ENCODE measurements around the gene EEPD1. TPM values are rescaled to one million over a fixed set of nuclear protein-coding genes. Genes with fewer than 3 reads are reported as not detected.

The EEPD1 gene
- total RNA-seq, 1 donor from 2014 or later: 18.0 TPM

GRCh38 chr7:36157527-36158320 is 4.7 kb downstream of the EEPD1 start:
- DNase-seq (ENCODE audit: low spot score in 2 of 2, unreplicated experiment in 2 of 2): no peak
- peaks cover 5% of the 10 kb centered on the region for H3K36me3 Mint-ChIP-seq
- no peaks in the 10 kb centered on the region for H3K27me3 Mint-ChIP-seq (ENCODE audit: low read depth)
- H3K9me3 Mint-ChIP-seq: no peaks in the 10 kb centered on the region
- peak overlapping the region; percentile 79 for H3K4me3 Mint-ChIP-seq
- no peak for TF ChIP-seq CTCF (IDR thresholded peaks at IDR 0.05; ENCODE audit: unreplicated experiment)
- no peak overlapping the region for H3K27ac Mint-ChIP-seq
- peaks cover 53% of the 10 kb centered on the region for H3K4me1 Mint-ChIP-seq

- peaks cover 5% of the 10 kb centered on the region for H3K36me3 Mint-ChIP-seq
These were observed 5.2 kb downstream of the EEPD1 start for GRCh38 chr7:36158321-36158605.

GRCh38 chr7:36159618-36160017 is 6.6 kb downstream of the EEPD1 start:
- H3K27ac Mint-ChIP-seq: no peak overlapping the region
- peaks cover 3% of the 10 kb centered on the region for H3K36me3 Mint-ChIP-seq
- DNase-seq (ENCODE audit: low spot score in 2 of 2, unreplicated experiment in 2 of 2): no peak
- H3K4me3 Mint-ChIP-seq: no peak overlapping the region
- H3K4me1 Mint-ChIP-seq: peaks cover 44% of the 10 kb centered on the region
- TF ChIP-seq CTCF (IDR thresholded peaks at IDR 0.05; ENCODE audit: unreplicated experiment): no peak
- H3K9me3 Mint-ChIP-seq: no peaks in the 10 kb centered on the region
- H3K27me3 Mint-ChIP-seq (ENCODE audit: low read depth): no peaks in the 10 kb centered on the region

More at GRCh38 chr7:36158321-36158605, 5.2 kb downstream of the EEPD1 start:
- H3K4me3 Mint-ChIP-seq: no peak overlapping the region
- H3K27me3 Mint-ChIP-seq (ENCODE audit: low read depth): no peaks in the 10 kb centered on the region
- H3K4me1 Mint-ChIP-seq: peaks cover 53% of the 10 kb centered on the region
- DNase-seq (ENCODE audit: low spot score in 2 of 2, unreplicated experiment in 2 of 2): no peak
- TF ChIP-seq CTCF (IDR thresholded peaks at IDR 0.05; ENCODE audit: unreplicated experiment): no peak
- H3K27ac Mint-ChIP-seq: no peak overlapping the region
- H3K9me3 Mint-ChIP-seq: no peaks in the 10 kb centered on the region

DNA sequence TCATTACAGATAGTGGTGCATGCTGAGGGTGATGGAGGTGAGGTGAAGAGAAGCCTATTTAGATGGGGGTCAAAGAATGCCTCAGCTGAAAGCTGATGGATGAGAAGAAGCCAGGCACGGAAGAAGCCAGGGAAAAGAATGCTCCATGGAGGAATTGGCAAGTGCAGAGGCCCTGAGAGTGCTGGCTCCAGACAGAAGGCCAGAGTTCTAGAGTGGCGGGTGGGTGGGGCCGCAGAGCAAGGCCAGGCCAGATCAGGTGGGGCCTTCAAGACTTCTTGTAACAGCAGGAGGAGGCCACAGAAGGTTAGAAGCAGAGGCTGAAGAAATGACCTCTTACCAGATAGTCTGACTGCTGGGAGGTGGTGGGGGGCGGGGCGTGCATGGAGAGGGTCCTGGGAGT is 7.3 kb downstream of the EEPD1 start:
- DNase-seq (ENCODE audit: low spot score in 2 of 2, unreplicated experiment in 2 of 2): no peak
- H3K36me3 Mint-ChIP-seq: peaks cover 3% of the 10 kb centered on the region
- H3K4me1 Mint-ChIP-seq: peaks cover 38% of the 10 kb centered on the region
- H3K27ac Mint-ChIP-seq: no peak overlapping the region
- no peaks in the 10 kb centered on the region for H3K9me3 Mint-ChIP-seq
- H3K27me3 Mint-ChIP-seq (ENCODE audit: low read depth): no peaks in the 10 kb centered on the region
- H3K4me3 Mint-ChIP-seq: no peak overlapping the region
- TF ChIP-seq CTCF (IDR thresholded peaks at IDR 0.05; ENCODE audit: unreplicated experiment): no peak

- no peak overlapping the region for H3K4me3 Mint-ChIP-seq
- TF ChIP-seq CTCF (IDR thresholded peaks at IDR 0.05; ENCODE audit: unreplicated experiment): no peak
- H3K27me3 Mint-ChIP-seq (ENCODE audit: low read depth): no peaks in the 10 kb centered on the region
- DNase-seq (ENCODE audit: low spot score in 2 of 2, unreplicated experiment in 2 of 2): no peak
- H3K9me3 Mint-ChIP-seq: no peaks in the 10 kb centered on the region
- H3K36me3 Mint-ChIP-seq: peaks cover 3% of the 10 kb centered on the region
- H3K4me1 Mint-ChIP-seq: peaks cover 33% of the 10 kb centered on the region
- H3K27ac Mint-ChIP-seq: peak overlapping the region; percentile 18
These were observed 8.9 kb downstream of the EEPD1 start for GRCh38 chr7:36161996-36162395.

All from mesothelial cell of epicardium (in vitro differentiated cells).